ENCODE data around the gene MSS51.

The MSS51 gene

DNA sequence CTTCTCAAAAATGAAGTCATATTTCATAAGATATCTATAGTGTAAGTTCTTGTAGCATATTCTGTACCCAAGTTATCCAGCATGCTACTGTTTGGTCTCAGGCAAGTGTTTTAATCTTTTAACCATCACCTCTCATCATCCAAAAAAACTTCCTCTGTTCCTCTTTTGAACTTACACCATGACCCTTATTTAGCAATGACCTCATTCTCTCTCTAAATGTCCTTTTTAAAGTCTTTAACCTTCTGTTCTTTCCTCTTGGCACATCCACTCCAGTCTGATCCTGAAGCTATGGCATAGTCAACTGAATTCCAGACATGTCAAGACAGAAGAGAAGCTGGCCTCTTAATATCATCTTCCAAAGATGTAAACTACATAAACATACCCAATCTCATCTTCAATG lies 36.2 kb upstream of the MSS51 start:
- H4K91ac ChIP-seq (ENCODE audit: low read depth, low read length) = no peak overlapping the region
- H2BK12ac ChIP-seq (ENCODE audit: low read length) = no peak overlapping the region
- no peak overlapping the region for H2BK5ac ChIP-seq (ENCODE audit: low read depth, low read length, poor library complexity)
- no peaks in the 10 kb centered on the region for H3K4me1 ChIP-seq (ENCODE audit: control insufficient read depth in 1 of 2, insufficient read depth in 2 of 2, low read length in 2 of 2)
- no peaks in the 10 kb centered on the region for H3K27me3 ChIP-seq (ENCODE audit: insufficient read depth, low read length)
- no peak overlapping the region for H3K4ac ChIP-seq (ENCODE audit: low read depth, low read length)
- H3K79me1 ChIP-seq (ENCODE audit: low read length) = no peaks in the 10 kb centered on the region
- no peak overlapping the region for H3K9ac ChIP-seq (ENCODE audit: low read length)
- no peak overlapping the region for H3K4me3 ChIP-seq (ENCODE audit: low read depth, low read length)
- no peak overlapping the region for H4K8ac ChIP-seq (ENCODE audit: low read depth, low read length)
- no peaks in the 10 kb centered on the region for H3K9me3 ChIP-seq (ENCODE audit: insufficient read depth, low read depth, low read length)
- H4K12ac ChIP-seq (ENCODE audit: low read depth, low read length) = no peak overlapping the region
- H3K36me3 ChIP-seq (ENCODE audit: control insufficient read depth in 1 of 2, insufficient read depth in 2 of 2, low read length in 2 of 2) = peaks cover 16% of the 10 kb centered on the region in 2 experiments
- H3K27ac ChIP-seq (ENCODE audit: low read depth, low read length) = no peak overlapping the region
- DNase-seq = no peak
- no peaks in the 10 kb centered on the region for H3K79me2 ChIP-seq (ENCODE audit: control insufficient read depth, insufficient read depth, low read length, poor library complexity)
- no peak overlapping the region for H3K14ac ChIP-seq (ENCODE audit: low read length)
- no peak overlapping the region for H2AK5ac ChIP-seq (ENCODE audit: low read length)
- no peak overlapping the region for H3K4me2 ChIP-seq (ENCODE audit: low read length)
- no peak overlapping the region for H3K18ac ChIP-seq (ENCODE audit: low read length)
- H2AFZ ChIP-seq (ENCODE audit: insufficient read depth, low read length, poor library complexity) = no peak overlapping the region
- H2BK120ac ChIP-seq (ENCODE audit: insufficient read depth, low read length, poor library complexity) = no peak overlapping the region
- H3K23ac ChIP-seq (ENCODE audit: low read length) = no peak overlapping the region

DNA sequence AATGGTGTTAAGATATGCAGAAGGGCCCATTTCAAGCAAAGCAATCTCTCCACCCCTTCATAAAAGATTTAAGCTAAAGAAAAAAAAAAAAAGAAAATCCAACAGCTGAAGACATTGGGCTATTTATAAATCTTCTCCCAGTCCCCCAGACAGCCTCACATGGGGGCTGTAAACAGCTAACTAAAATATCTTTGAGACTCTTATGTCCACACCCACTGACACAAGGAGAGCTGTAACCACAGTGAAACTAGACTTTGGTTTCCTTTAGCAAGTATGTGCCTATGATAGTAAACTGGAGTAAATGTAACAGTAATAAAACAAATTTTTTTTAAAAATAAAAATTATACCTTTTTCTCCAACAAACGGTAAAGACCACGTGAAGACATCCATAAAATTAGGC lies 33.8 kb upstream of the MSS51 start:
- Histone ChIP-seq H2BK5ac (ENCODE audit: low read depth, low read length, poor library complexity) (no peak overlapping the region), H2BK120ac (ENCODE audit: insufficient read depth, low read length, poor library complexity) (no peak overlapping the region), H3K79me2 (ENCODE audit: control insufficient read depth, insufficient read depth, low read length, poor library complexity) (no peaks in the 10 kb centered on the region), H3K79me1 (ENCODE audit: low read length) (no peaks in the 10 kb centered on the region), H2AK5ac (ENCODE audit: low read length) (no peak overlapping the region), H3K4me1 (ENCODE audit: control insufficient read depth in 1 of 2, insufficient read depth in 2 of 2, low read length in 2 of 2) (no peaks in the 10 kb centered on the region), H3K4ac (ENCODE audit: low read depth, low read length) (no peak overlapping the region), H4K91ac (ENCODE audit: low read depth, low read length) (no peak overlapping the region), H3K9me3 (ENCODE audit: insufficient read depth, low read depth, low read length) (no peaks in the 10 kb centered on the region), H2BK12ac (ENCODE audit: low read length) (no peak overlapping the region), H3K27ac (ENCODE audit: low read depth, low read length) (no peak overlapping the region), H3K4me2 (ENCODE audit: low read length) (no peak overlapping the region), H3K9ac (ENCODE audit: low read length) (no peak overlapping the region), H3K27me3 (ENCODE audit: insufficient read depth, low read length) (no peaks in the 10 kb centered on the region), H3K36me3 (ENCODE audit: control insufficient read depth in 1 of 2, insufficient read depth in 2 of 2, low read length in 2 of 2) (peaks cover 12 to 13% of the 10 kb centered on the region in 2 experiments), H4K12ac (ENCODE audit: low read depth, low read length) (no peak overlapping the region), H3K4me3 (ENCODE audit: low read depth, low read length) (no peak overlapping the region), H4K8ac (ENCODE audit: low read depth, low read length) (no peak overlapping the region), H3K18ac (ENCODE audit: low read length) (no peak overlapping the region), H3K14ac (ENCODE audit: low read length) (no peak overlapping the region), H2AFZ (ENCODE audit: insufficient read depth, low read length, poor library complexity) (no peak overlapping the region), H3K23ac (ENCODE audit: low read length) (no peak overlapping the region)
- WGBS (ENCODE audit: extremely low coverage, insufficient coverage, insufficient read length) = no CpG with 5 or more reads among the region's 2 CpGs
- no peak for DNase-seq

DNA sequence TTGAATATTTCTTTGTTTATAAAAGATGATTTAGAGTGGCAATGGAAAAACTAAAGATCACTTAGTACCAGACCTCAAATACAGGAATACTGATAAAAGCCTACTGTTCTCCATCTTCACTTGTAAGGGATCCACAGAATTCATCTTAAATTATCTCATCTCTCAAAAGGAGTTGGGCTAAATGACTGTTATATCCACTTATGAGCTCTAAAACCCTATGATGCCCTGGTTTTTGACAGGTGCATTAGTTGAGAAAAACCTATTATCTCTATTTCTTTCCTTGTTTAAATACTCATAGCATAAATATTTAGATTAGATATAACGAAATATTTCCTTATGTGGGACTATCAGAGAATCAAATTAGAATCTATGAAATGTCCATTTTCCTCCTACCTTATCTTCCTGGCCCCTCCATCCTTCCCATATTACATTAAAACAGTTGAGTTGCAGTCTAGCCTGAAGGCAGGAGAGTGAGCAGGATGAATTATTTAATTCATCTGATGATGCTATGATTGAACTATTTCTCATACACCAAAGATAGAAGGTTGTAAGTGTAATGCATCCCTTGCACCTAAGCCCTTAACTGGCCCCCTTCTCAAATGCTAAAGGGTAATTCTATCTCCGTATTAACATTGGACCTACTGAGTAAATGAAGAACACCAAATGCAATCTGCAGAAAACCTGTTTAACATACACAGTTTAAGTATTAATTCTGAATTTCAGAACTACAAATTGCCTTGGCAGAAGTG lies 32.8 kb upstream of the MSS51 start:
- Histone ChIP-seq H2AFZ (ENCODE audit: insufficient read depth, low read length, poor library complexity) (no peak overlapping the region), H3K14ac (ENCODE audit: low read length) (no peak overlapping the region), H3K4ac (ENCODE audit: low read depth, low read length) (no peak overlapping the region), H2BK12ac (ENCODE audit: low read length) (no peak overlapping the region), H3K79me2 (ENCODE audit: control insufficient read depth, insufficient read depth, low read length, poor library complexity) (no peaks in the 10 kb centered on the region), H3K27ac (ENCODE audit: low read depth, low read length) (no peak overlapping the region), H3K4me3 (ENCODE audit: low read depth, low read length) (no peak overlapping the region), H4K91ac (ENCODE audit: low read depth, low read length) (no peak overlapping the region), H3K9ac (ENCODE audit: low read length) (no peak overlapping the region), H3K18ac (ENCODE audit: low read length) (no peak overlapping the region), H3K27me3 (ENCODE audit: insufficient read depth, low read length) (no peaks in the 10 kb centered on the region), H3K4me2 (ENCODE audit: low read length) (no peak overlapping the region), H3K79me1 (ENCODE audit: low read length) (no peaks in the 10 kb centered on the region), H2BK120ac (ENCODE audit: insufficient read depth, low read length, poor library complexity) (no peak overlapping the region), H4K8ac (ENCODE audit: low read depth, low read length) (no peak overlapping the region), H2BK5ac (ENCODE audit: low read depth, low read length, poor library complexity) (no peak overlapping the region), H3K4me1 (ENCODE audit: control insufficient read depth in 1 of 2, insufficient read depth in 2 of 2, low read length in 2 of 2) (no peaks in the 10 kb centered on the region), H2AK5ac (ENCODE audit: low read length) (no peak overlapping the region), H3K23ac (ENCODE audit: low read length) (no peak overlapping the region), H4K12ac (ENCODE audit: low read depth, low read length) (no peak overlapping the region), H3K36me3 (ENCODE audit: control insufficient read depth in 1 of 2, insufficient read depth in 2 of 2, low read length in 2 of 2) (peaks cover 12 to 13% of the 10 kb centered on the region in 2 experiments), H3K9me3 (ENCODE audit: insufficient read depth, low read depth, low read length) (no peaks in the 10 kb centered on the region)
- no CpG with 5 or more reads among the region's 2 CpGs for WGBS (ENCODE audit: extremely low coverage, insufficient coverage, insufficient read length)
- DNase-seq = no peak

DNA sequence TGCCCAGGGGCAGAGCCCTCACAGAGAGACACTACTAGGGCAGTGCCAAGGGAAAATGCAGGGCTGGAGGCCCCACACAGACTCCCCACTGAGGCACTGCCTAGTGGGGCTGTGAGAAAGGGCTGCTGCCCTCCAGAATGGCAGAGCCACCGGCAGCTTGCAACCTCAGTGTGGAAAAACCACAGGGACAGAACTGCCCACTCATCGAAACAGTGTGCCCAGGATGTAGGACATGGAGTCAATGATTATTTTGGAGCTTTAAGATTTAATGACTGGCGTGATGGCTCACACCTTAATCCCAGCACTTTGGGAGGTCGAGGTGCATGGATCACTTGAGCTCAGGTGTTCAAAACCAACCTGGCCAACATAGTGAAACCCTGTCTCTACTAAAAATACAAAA lies 27.5 kb upstream of the MSS51 start:
- no peak overlapping the region for H2BK120ac ChIP-seq (ENCODE audit: insufficient read depth, low read length, poor library complexity)
- no peaks in the 10 kb centered on the region for H3K27me3 ChIP-seq (ENCODE audit: insufficient read depth, low read length)
- no peak overlapping the region for H4K91ac ChIP-seq (ENCODE audit: low read depth, low read length)
- H3K4me2 ChIP-seq (ENCODE audit: low read length) = no peak overlapping the region
- no peak overlapping the region for H2BK5ac ChIP-seq (ENCODE audit: low read depth, low read length, poor library complexity)
- no peak for DNase-seq
- no peak overlapping the region for H3K27ac ChIP-seq (ENCODE audit: low read depth, low read length)
- no peak overlapping the region for H3K14ac ChIP-seq (ENCODE audit: low read length)
- H3K9ac ChIP-seq (ENCODE audit: low read length) = no peak overlapping the region
- no peak overlapping the region for H3K23ac ChIP-seq (ENCODE audit: low read length)
- H3K18ac ChIP-seq (ENCODE audit: low read length) = no peak overlapping the region
- H3K36me3 ChIP-seq (ENCODE audit: control insufficient read depth in 1 of 2, insufficient read depth in 2 of 2, low read length in 2 of 2) = peaks cover 14 to 18% of the 10 kb centered on the region in 2 experiments
- no CpG with 5 or more reads among the region's 4 CpGs for WGBS (ENCODE audit: extremely low coverage, insufficient coverage, insufficient read length)
- no peak overlapping the region for H2BK12ac ChIP-seq (ENCODE audit: low read length)
- no peaks in the 10 kb centered on the region for H3K79me1 ChIP-seq (ENCODE audit: low read length)
- no peak overlapping the region for H4K12ac ChIP-seq (ENCODE audit: low read depth, low read length)
- no peaks in the 10 kb centered on the region for H3K4me1 ChIP-seq (ENCODE audit: control insufficient read depth in 1 of 2, insufficient read depth in 2 of 2, low read length in 2 of 2)
- H3K9me3 ChIP-seq (ENCODE audit: insufficient read depth, low read depth, low read length) = no peaks in the 10 kb centered on the region
- no peaks in the 10 kb centered on the region for H3K79me2 ChIP-seq (ENCODE audit: control insufficient read depth, insufficient read depth, low read length, poor library complexity)
- H2AK5ac ChIP-seq (ENCODE audit: low read length) = no peak overlapping the region
- H2AFZ ChIP-seq (ENCODE audit: insufficient read depth, low read length, poor library complexity) = no peak overlapping the region
- no peak overlapping the region for H4K8ac ChIP-seq (ENCODE audit: low read depth, low read length)
- H3K4me3 ChIP-seq (ENCODE audit: low read depth, low read length) = no peak overlapping the region
- no peak overlapping the region for H3K4ac ChIP-seq (ENCODE audit: low read depth, low read length)

Measured in trophoblast cell (in vitro differentiated cells and primary cell).